Liver (tissue), 9 donors: ENCODE data around the gene CTLA4. TPM values are rescaled to one million over a fixed set of nuclear protein-coding genes. Genes with fewer than 3 reads are reported as not detected.

Experiments
- DNase-seq: peaks from one replicate; pipeline ENCODE4 v3.0.0-alpha.2; 2017; ENCODE audit warnings: low spot score
- H3K27ac ChIP-seq, 2 donors: one replicate each; pipeline ENCODE4 v1.7.0; 2013; ENCODE audit warnings: inconsistent platforms in 2 of 2, low read length in 2 of 2, control low read depth in 1 of 2, low read depth in 1 of 2, mild to moderate bottlenecking in 1 of 2
- H3K27me3 ChIP-seq, 4 donors: one replicate each; pipeline versions ENCODE4 v1.6.1 to v1.7.0; 2013; ENCODE audit warnings: low read length in 3 of 4, inconsistent platforms in 1 of 4, mild to moderate bottlenecking in 1 of 4, moderate library complexity in 1 of 4; ENCODE audit not compliant: control insufficient read depth in 4 of 4, insufficient read depth in 4 of 4
- H3K36me3 ChIP-seq, 4 donors: one replicate each; pipeline versions ENCODE4 v1.6.1 to v1.7.0; 2013; ENCODE audit warnings: low read length in 3 of 4, mild to moderate bottlenecking in 3 of 4, low read depth in 1 of 4, moderate library complexity in 1 of 4; ENCODE audit not compliant: control insufficient read depth in 4 of 4, insufficient read depth in 3 of 4
- H3K4me1 ChIP-seq, 4 donors: one replicate each; pipeline versions ENCODE4 v1.6.1 to v1.7.0; 2013; ENCODE audit warnings: low read length in 3 of 4, mild to moderate bottlenecking in 3 of 4, moderate library complexity in 1 of 4; ENCODE audit not compliant: control insufficient read depth in 4 of 4, insufficient read depth in 4 of 4
- H3K4me3 ChIP-seq, 3 donors: one replicate each; pipeline versions ENCODE4 v1.6.1 to v1.7.0; 2013; ENCODE audit warnings: low read length in 3 of 3, control low read depth in 1 of 3, low read depth in 1 of 3, mild to moderate bottlenecking in 1 of 3
- H3K9ac ChIP-seq, 2 donors: one replicate each; pipeline ENCODE4 v1.7.0; 2013; ENCODE audit warnings: low read length in 2 of 2, mild to moderate bottlenecking in 2 of 2, moderate library complexity in 2 of 2, control low read depth in 1 of 2, low read depth in 1 of 2
- H3K9me3 ChIP-seq, 4 donors: one replicate each; pipeline versions ENCODE4 v1.6.1 to v1.7.0; 2013; ENCODE audit warnings: low read length in 3 of 4; ENCODE audit not compliant: control insufficient read depth in 4 of 4
- ATF3 ChIP-seq: IDR thresholded peaks from 2 replicates; pipeline ENCODE4 v1.6.1; 2016; ENCODE audit warnings: antibody characterized with exemption
- HNF4G ChIP-seq: IDR thresholded peaks from 2 replicates; pipeline ENCODE4 v1.6.1; 2016; ENCODE audit warnings: antibody characterized with exemption
- NR2F2 ChIP-seq: IDR thresholded peaks from 2 replicates; pipeline ENCODE4 v1.6.1; 2016; ENCODE audit warnings: antibody characterized with exemption
- RAD21 ChIP-seq, 2 donors: IDR thresholded peaks; 2 replicates each; pipeline ENCODE4 v1.6.1; 2016; ENCODE audit warnings: antibody characterized with exemption in 2 of 2, mild to moderate bottlenecking in 2 of 2
- REST ChIP-seq: IDR thresholded peaks from 2 replicates; pipeline ENCODE4 v1.6.1; 2016; ENCODE audit warnings: antibody characterized with exemption, mild to moderate bottlenecking
- RXRA ChIP-seq, 2 donors: IDR thresholded peaks; 2 replicates each; pipeline ENCODE4 v1.6.1; 2017 to 2018; ENCODE audit warnings: antibody characterized with exemption in 2 of 2, mild to moderate bottlenecking in 1 of 2
- SP1 ChIP-seq: IDR thresholded peaks from 2 replicates; pipeline ENCODE4 v1.6.1; 2018; ENCODE audit warnings: antibody characterized with exemption, mild to moderate bottlenecking
- YY1 ChIP-seq: IDR thresholded peaks from 2 replicates; pipeline ENCODE4 v1.6.1; 2016; ENCODE audit warnings: antibody characterized with exemption, mild to moderate bottlenecking
- ZBTB33 ChIP-seq: IDR thresholded peaks from 2 replicates; pipeline ENCODE4 v1.6.1; 2016; ENCODE audit warnings: antibody characterized with exemption
- WGBS: extraction: QIAGEN DNeasy Blood & Tissue Kit; methylation state at CpG from one replicate; pipeline ENCODE4 v1.1.7; 2013; 5-methylcytosine and 5-hydroxymethylcytosine counted together
- polyA plus RNA-seq, 2 donors: library from polyadenylated mRNA; stranded (reverse) in 1 of 2; unstranded in 1 of 2; fragments of 200-250 nt in 1 of 2; fragments of >200 nt in 1 of 2; fragmentation: Nextera tagmentation in 1 of 2; extraction: Ambion mirVana in 1 of 2; gene quantifications; one replicate each; pipeline versions ENCODE4 v1.2.1 to v1.2.3, GENCODE V29; 2013 to 2015
- total RNA-seq, 2 donors: library from RNA; depleted of rRNA; stranded (reverse); fragments of >200 nt; gene quantifications; one replicate each; pipeline ENCODE4 v1.2.3, GENCODE V29; 2014
- donor health status: healthy.
- donor health status: healthy.
- donor health status: healthy.
- donor health status: healthy.
- donor health status: healthy.

The CTLA4 gene
- total and polyA plus RNA-seq, 4 donors: 0.17 TPM; not detected in 3

- no peak for DNase-seq
- H3K4me1 ChIP-seq: no peaks in the 10 kb centered on the region
- H3K9me3 ChIP-seq: no peaks in the 10 kb centered on the region
- H3K9ac ChIP-seq: no peak overlapping the region
- 91% methylated on average over 3 of the region's 3 CpGs for WGBS
- no peaks in the 10 kb centered on the region for H3K36me3 ChIP-seq
- TF ChIP-seq SP1 (no peak), RAD21 (IDR thresholded peaks at IDR 0.05) (no peak), RXRA (IDR thresholded peaks at IDR 0.05) (no peak), NR2F2 (no peak), HNF4G (no peak), ZBTB33 (no peak), YY1 (no peak), ATF3 (no peak), REST (no peak)
- no peaks in the 10 kb centered on the region for H3K27me3 ChIP-seq
- no peak overlapping the region for H3K4me3 ChIP-seq
- no peak overlapping the region for H3K27ac ChIP-seq
Measured at GRCh38 chr2:203918839-203919238, 51.3 kb downstream of the CTLA4 start.

Other genes starting within 250 kb of the CTLA4 start
- gene CD28, start 161.1 kb upstream of the CTLA4 start, total RNA-seq: under 1 TPM; 0.50 to 0.93 TPM
- gene CD28, start 161.1 kb upstream of the CTLA4 start, polyA plus RNA-seq: under 1 TPM; 0.08 to 0.17 TPM
- gene ICOS, start 69.0 kb downstream of the CTLA4 start, total RNA-seq: under 1 TPM; 0.09 to 0.17 TPM
- under 1 TPM in 1 of 2 donors, not detected in 1; 0.02 TPM for gene ICOS, start 69.0 kb downstream of the CTLA4 start, polyA plus RNA-seq